GM18907 (cell line): ENCODE results near the gene BAG3.
"Not testable (repeated sequence)": the region's sequence is repeated elsewhere in the genome, so short reads cannot be mapped to it uniquely, and the experiment has no call there.

ENCODE experiments used
- ATAC-seq: cut with Tn5 transposase; IDR thresholded peaks from one replicate; pipeline ENCODE4 v1.9.1; 2021; ENCODE audit warnings: mild to moderate bottlenecking, moderate library complexity; ENCODE audit not compliant: unreplicated experiment

BAG3 gene

DNA sequence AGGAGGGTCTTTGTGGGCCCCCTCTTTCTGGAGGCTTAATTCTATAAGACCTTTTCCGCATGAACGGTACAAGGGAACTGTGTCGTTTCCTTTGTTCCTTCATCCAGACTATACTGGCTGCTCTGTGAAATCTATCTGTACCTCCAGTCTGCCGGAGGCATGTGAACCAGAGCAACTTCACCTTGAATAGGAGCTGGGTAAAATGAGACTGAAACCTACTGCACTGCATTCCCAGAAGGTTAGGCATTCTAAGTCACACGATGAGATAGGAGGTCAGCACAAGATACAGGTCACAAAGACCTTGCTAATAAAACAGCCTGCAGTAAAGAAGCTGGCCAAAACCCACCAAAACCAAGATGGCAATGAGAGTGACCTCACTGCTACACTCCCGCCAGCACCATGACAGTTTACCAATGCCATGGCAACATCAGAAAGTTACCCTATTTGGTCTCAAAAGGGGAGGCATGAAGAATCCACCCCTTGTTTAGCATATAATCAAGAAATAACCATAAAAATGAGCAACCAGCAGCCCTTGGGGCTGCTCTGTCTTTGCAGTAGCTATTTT, 37.9 kb downstream of the BAG3 start:
- ATAC-seq: no peak

DNA sequence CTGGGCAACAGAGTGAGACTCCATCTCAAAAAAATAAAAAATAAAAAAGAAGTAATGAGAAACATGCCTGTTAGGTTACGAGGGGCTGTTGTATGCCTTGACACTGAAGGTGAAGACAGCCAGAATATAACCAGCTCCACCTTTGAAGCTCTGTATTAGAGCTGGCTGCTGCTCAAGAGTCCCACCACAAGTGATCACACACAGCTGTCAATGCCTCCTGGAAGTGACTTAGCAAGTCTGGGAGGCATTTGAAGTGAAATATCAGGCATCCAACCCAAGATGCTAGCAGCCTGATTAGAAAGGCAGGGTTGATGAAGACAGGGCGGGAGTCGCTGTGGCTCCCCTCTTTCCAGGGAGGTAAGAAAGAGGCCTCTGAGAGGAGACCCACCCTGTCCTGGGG, 40.5 kb downstream of the BAG3 start:
- no peak for ATAC-seq

DNA sequence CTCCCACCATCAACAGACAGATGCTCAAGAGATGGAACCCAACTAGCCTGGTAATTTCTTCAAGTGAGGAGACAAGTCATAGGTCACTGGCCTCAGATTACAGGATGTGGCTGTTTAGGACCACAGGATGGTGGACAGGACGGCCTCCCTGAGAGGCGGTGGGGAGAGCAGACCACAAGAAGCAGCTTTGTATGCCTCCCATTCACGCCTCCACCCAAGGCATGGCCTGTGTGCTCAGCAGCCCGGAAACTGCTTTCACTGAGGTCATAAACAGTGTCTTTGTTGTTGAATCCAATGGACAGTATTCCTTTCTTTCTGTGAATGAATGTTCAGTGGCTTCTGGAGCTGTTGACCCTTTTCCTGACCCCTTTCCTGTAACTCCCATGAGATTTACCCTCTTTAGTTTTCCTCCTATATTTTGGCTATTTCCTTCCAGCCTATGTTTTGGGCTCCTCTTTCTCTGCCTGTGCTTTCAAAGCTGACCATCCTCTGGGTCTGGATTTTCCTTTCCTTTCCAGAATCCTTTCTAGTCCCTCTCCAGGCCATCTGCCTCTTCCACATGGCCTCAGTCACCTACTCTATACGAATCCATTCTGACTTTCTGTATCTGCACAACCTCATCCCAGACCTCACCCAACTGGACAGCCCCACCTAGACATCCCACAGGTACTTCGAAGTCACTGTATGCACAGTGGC, 42.2 kb downstream of the BAG3 start:
- peak; percentile 60 for ATAC-seq

DNA sequence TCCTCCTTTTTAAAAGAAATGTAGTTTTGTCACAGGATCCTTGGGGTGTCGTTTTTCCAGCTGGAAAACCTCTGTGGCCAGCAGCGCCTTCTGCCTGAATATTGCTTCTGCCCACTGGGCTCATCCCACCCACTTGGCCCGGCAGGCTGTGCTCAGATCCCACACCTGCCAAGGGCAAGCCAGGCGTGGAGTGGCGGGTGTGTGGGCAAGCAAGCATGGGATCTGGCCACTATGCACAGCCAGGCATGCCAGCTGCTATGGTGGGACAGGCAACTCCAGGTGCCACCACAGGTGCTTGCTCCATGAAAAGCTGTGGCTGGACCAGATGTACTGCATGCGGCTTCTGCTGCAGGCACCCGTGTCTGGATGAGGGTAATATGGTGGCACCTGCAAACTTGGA, 43.4 kb downstream of the BAG3 start:
- ATAC-seq: no peak

DNA sequence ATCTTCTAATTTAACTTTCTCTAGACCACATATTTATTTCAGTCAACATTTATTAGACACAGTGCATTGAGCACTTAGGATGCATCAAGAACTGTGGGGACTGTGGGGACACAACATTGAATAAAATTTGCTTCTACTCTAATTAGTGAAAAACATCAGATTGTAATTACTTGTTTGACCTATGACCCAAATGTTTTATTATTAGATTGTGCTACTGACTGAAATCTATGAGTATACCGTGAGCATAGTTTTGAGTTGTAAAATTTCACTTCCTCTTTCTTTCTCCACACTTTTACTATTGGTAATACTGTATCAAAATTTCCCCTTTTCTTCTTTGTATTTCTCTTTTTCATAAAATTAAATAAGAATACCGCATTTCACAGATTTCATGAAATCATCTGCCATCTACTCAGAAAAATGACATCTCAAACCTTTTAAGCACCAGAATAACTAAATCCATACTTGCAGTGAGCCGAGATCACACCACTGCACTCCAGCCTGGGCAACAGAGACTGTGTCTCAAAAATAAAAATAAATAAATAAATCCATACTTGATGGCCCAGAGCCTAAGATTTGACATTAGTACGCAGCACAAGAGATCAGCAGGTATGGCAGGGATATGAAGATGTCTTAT, 49.3 kb downstream of the BAG3 start:
- peak; percentile 63 for ATAC-seq

DNA sequence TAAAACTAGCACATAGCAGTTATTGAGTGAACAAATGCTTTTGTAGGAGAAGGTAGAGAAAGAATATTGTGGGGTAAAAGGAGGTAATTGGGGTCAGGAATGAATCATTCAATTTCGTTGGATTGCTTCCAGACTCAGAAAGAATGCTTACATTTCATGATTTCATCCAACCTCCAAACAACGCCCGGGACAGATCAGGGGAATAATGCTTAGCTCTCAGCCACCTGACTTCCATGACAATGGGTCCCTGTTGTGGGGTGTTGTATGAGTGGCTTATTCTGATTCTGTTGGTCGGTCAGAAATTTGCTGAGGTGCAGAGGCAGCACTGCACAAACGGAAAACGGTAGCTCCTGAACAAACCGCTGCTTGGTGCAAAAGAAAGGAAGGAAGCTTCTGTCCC, 50.7 kb downstream of the BAG3 start:
- no peak for ATAC-seq

DNA sequence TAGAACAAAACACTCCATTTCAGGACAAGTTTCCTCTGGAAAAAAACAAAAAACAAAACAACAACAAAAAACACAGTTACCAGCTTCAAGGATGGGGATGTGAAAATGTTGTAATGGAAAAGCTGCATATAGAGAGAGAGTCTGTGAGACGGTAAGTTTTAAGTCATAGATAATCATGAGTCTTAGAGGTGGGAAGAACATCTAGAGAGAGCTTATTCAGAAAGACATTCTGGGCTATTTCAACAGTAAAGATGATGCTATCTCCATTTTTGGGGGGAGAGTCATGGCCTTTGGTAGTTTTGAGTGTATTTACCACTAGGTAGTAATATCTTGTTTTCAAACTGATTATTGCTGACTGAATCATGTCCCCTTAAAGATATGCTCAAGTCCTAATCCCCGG, 51.4 kb downstream of the BAG3 start:
- ATAC-seq: no peak

DNA sequence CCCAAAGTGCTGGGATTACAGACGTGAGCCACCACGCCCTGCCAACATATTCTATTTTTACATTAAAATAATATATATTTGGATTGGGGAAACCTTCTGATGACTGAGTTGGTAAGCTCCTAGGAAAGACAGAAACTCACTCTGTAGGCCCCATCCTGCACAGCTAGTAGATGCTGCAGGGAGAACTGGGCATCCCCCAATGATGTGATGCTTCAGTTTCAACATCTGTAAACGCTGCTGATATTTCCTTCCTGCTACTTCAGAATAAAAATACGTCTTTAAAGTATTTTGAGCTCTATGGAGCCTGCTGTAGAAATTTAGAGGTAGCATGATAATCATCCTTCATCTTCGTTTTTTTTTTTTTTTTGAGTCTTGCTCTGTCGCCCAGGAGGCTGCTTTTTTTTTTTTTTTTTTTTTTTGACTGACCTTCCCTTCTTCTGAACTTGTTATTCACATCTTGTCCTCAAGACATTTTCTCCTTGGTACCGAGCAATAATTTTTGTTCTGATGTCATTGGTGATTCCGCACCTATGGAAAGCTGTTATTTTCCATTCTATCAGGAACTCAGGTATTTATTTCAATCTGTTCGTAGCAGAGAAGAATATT, 52.8 kb downstream of the BAG3 start:
- no peak for ATAC-seq

DNA sequence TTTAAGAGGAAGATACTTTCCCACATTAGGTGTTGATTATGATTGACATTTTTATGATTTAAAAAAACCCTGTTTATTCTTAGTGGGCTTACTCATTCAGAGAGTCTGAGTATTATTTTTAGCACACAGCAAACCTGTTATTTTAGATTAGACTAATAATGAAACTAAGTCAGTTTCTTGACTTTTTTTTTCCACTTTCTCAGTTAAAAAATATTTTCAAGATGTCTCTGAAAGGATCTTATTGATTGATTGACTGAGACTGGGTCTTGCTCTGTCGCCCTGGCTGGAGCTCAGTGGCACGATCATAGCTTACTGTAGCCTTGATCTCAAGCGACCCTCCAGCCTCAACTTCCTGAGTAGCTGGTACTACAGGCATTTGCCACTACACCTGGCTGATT, 54.3 kb downstream of the BAG3 start:
- peak; percentile 62 for ATAC-seq

DNA sequence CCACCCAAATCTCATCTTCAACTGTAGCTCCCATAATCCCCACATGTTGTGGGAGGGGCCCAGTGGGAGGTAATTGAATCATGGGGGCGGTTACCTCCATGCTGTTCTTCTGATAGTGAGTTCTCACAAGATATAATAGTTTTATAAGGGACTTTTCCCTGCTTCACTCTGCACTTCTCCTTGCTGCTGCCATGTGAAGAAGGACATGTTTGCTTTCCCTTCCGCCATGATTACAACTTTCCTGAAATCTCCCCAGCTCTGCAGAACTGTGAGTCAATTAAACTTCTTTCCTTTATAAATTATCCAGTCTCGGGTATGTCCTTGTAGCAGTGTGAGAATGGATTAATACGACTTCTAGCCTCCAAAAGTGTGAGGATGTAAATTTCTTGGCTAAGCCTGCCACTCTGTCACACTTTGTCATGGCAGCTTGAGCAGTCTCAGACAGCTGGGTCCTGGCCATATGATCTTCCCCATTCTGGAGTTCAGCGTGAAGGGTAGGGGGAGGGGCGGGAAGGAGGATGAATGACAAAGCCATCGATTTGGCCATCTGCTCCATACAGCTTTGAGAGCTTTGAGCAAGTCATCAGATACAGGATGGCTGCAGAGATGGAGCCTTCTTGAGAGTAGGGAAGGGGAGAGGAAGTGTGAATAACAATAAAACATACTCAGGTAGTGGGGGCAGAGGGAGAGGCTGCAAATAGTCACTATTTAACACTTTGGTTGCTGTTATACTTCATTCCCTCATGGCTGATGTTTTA, 55.5 kb downstream of the BAG3 start:
- ATAC-seq: no peak

DNA sequence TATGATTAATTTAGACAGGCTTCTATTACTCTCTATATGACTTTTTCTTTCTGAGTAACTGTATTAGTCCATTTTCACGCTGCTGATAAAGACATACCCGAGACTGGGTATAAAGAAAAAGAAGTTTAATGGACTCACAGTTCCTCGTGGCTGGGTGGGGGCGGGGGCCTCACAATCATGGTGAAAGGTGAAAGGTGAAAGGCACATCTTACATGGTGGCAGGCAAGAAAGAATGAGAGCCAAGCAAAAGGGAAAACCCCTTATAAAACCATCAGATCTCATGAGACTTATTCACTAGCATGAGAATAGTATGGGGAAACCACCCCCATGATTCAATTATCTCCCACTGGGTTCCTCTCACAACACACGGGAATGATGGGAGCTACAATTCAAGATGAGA, 56.2 kb downstream of the BAG3 start:
- ATAC-seq: not testable (repeated sequence)

DNA sequence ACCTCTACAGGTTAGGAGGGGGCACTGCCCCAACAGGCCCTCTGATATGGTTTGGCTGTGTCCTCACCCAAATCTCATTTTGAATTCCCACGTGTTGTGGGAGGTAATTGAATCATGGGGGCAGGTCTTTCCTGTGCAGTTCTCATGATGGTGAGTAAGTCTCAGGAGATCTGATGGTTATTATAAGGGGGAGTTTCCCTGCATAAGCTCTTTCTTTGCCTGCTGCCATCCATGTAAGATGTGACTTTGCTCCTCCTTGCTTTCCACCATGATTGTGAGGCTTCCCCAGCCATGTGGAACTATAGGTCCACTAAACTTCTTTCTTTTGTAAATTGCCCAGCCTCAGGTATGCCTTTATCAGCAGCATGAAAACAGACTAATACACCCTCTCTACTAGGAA, 59.8 kb downstream of the BAG3 start:
- ATAC-seq: not testable (repeated sequence)

DNA sequence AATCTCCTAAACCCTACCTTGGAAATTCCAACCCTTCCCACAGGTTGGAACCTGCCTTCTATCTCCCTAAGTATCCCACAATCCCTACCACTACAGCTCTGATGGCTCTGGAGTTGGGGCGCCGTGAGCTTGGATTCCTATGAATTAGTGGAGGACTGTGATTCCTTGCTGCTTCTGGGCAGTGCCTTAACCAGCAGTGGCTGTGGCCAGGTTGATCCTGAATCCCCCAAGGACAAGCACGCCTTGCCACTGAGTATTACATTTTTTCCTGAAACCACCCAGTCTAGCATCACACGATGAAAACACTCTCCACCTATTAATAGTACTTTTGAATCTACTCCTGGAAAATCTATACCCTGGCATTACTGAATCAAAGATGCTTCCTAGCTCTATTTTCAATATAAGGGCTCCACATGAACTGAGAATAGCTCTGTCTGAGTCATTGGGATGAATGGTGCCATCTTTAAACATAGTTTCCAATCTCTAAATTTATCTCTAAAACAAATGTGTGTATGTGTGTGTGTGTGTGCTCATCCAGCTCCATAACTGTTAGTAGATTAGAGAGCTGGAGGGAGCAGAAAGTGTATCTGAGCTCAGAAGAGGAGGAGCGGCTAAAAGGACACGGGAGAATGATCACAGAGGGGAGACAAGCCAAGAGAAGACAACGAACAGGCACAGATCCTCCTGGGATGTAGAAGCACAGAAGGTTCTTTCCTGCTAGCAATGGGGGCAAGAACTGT, 62.7 kb downstream of the BAG3 start:
- no peak for ATAC-seq

DNA sequence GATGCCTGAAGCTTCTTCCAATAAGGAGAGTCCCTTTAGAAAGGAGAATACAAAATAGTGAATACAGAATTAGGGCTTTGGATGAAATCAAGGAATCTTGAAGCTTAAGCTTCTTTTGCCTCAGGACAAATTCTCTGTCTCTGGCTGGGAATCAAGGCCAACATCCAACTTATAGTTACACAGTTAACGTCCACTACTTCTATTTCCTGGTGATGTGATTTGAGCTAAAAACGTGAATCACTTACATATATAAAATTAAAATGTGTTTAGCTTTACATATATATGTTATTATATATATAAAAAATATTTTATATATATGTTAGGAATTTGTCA, 63.3 kb downstream of the BAG3 start:
- no peak for ATAC-seq

DNA sequence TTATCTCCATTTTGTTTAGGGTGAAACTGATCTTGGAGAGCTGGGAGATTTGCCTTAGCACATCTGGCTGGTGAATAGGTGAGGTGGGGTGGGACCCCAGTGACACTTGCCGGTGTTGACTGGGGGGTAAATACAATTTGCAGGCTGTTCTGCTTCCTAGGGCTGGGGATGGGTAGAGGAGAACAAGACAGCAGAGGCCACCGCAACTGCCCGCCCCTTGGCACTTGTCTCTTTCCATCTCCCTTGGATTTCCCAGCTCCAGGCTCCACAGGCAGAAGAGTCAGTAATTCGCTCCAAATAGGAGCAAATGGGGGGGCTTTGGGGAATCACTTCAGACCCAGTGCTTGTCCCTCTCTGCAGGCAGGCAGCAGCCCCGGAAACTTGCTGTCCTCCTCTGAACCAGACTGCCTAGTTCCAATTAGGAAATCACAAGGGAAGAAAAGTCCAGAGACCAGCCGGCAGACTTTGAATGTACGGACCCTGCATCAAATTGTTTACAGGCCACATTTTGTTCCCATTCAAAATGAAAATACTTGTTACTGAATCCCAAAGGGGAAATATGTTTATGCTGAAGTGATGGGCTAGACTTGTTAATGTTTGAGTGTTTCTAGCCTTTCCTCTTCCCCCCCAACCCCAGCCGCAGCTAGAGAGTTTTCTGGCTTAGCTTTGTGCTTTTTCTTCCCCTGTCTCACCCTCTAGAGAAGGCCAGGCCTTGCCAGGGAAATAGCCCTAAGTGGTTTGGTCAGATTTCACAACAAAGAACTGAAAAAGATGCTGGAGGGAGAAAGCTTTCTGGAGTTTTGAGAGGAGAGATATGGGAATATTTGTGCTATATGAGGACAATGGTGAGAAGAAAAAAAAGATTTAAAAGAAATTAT, 64.7 kb downstream of the BAG3 start:
- ATAC-seq: no peak

DNA sequence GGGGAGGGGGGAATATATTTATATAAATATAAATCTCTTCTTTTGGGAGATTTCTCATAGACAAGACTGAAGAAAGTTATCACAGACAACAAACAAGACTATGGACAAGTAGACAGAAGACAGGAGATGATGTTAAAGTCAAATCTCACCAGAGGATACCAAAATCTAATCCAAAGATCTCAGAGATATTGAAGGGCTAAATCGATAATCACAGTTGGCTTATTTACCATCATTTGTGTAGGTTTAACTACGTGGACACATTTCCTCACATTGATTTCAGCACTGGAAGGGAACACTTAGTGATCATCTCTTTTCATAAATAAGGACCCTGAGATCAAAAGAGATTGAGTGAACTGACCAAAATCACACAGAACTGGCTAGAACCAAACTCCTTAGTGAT, 72.0 kb downstream of the BAG3 start:
- no peak for ATAC-seq

DNA sequence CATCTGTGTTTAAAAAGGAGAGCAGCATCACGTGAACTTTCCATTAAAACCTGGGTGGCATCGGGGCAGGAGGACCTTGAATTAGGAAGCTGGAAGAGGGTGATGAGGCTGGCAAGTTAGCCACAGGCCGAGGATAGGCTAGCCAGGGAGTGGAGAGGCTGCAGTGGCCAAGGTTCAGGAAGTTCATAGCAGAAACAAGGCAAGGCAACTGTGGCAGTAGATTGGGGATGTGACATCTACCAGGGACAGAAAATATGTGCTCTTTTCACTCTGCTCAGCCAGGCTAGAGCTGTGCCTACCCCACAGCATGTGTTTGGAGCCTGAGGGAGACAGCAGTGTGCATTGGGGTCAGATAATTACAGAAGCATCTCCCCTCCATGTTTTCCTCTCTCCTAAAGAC, 72.4 kb downstream of the BAG3 start:
- no peak for ATAC-seq

DNA sequence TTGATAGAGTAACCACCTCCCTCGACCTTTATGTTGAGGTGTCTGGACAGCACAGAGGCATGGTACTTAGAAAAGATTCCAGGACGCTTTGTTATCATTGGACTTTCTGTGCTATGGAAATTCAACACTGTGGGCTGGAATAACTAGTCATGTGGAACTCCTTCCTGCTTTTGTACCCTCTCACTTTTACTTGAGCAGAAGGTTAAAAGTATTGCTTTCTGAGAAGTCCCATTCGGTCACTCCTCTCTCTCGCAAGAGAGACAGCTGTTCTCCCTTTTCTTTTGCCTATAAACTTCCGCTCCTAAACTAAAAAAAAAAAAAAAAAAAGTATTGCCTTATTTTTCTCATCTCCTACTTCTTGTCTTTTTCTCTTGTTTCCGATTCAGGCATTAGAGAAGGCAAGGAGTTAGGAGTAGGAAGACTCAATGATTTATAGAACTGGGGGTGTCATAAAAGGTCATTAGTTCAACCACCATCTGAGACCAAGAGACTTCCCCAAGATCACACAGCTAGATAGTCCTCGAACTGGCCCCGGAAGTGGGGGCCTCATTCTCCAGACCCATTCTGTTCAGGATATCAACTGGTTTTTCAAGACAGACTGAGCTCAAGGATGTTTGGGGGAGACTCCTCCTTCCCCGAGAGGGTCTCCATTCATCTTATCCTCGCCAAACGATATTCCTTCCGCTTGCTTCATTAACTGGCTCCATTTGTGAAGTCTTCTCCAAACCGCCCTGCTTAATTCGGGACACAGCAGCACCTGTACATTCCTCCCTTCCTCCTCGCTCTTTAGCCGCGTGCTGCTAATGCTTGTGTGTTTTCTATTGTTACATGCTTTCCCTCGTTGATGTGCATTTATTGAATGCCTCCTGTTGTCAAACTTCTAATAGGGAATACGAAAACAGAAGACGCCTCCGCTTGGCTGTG, 73.7 kb downstream of the BAG3 start:
- ATAC-seq: peak; percentile 20

DNA sequence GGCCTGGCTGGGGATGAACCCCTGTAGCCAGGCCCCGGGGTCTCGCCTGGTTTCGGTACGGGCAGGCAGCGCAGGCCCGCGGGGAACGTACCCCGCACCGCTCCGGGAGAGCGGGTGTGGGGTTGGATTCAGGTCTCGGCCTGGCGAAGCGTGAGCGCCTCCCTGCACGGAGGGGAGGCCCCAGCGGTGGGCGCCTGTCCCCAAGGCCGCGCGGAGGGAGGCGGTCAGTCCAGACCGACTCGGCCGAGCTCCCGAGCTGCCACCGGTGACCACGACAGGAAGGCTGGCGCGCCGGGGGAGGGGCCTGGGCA, 74.3 kb downstream of the BAG3 start:
- ATAC-seq: no peak
